GM23338 (cell line): ENCODE data around the gene HJURP. TPM values are rescaled to one million over a fixed set of nuclear protein-coding genes. Genes with fewer than 3 reads are reported as not detected.

Experiments used
- ATAC-seq: fragments of 200-7000 bp; cut with Tn5 transposase; 3 replicates; pipeline ENCODE4 v1.9.1; 2020
- DNase-seq: peaks from one replicate; pipeline ENCODE4 v3.0.0-alpha.2; 2015; ENCODE audit warnings: low spot score
- H2AFZ ChIP-seq: fragments of 200-600 bp; sonication (generic); 2 replicates; pipeline ENCODE4 v1.8.0; 2016; ENCODE audit warnings: antibody characterized with exemption, mild to moderate bottlenecking, moderate library complexity
- H3F3A ChIP-seq: fragments of 200-600 bp; sonication (generic); replicated peaks from 2 replicates; pipeline ENCODE4 v1.8.0; 2017; ENCODE audit warnings: antibody characterized with exemption, mixed run types, low read depth
- H3K27ac ChIP-seq: fragments of 200-600 bp; sonication (generic); 2 replicates; pipeline ENCODE4 v1.6.1; 2016; ENCODE audit warnings: low read depth
- H3K27me3 ChIP-seq: fragments of 200-600 bp; sonication (generic); 2 replicates; pipeline ENCODE4 v1.8.0; 2016; ENCODE audit warnings: mild to moderate bottlenecking, mixed run types, moderate library complexity; ENCODE audit not compliant: insufficient read depth
- H3K36me3 ChIP-seq: fragments of 200-600 bp; sonication (generic); 2 replicates; pipeline ENCODE4 v1.8.0; 2016; ENCODE audit warnings: mild to moderate bottlenecking; ENCODE audit not compliant: insufficient read depth
- H3K4me1 ChIP-seq: fragments of 200-600 bp; sonication (generic); 2 replicates; pipeline ENCODE4 v1.8.0; 2016; ENCODE audit warnings: mild to moderate bottlenecking, moderate library complexity; ENCODE audit not compliant: insufficient read depth
- H3K4me2 ChIP-seq: fragments of 200-600 bp; sonication (generic); 2 replicates; pipeline ENCODE4 v1.7.1; 2017; ENCODE audit warnings: mixed run types
- H3K4me3 ChIP-seq: fragments of 200-600 bp; sonication (generic); 2 replicates; pipeline ENCODE4 v1.6.1; 2016; ENCODE audit warnings: mixed run types
- H3K79me2 ChIP-seq: fragments of 200-600 bp; sonication (generic); replicated peaks from 2 replicates; pipeline ENCODE4 v1.8.0; 2017; ENCODE audit warnings: mild to moderate bottlenecking; ENCODE audit not compliant: insufficient read depth
- H3K9me2 ChIP-seq: fragments of 200-600 bp; sonication (generic); 2 replicates; pipeline ENCODE4 v1.8.0; 2017; ENCODE audit not compliant: insufficient read depth
- H4K20me1 ChIP-seq: fragments of 200-600 bp; sonication (generic); replicated peaks from 2 replicates; pipeline ENCODE4 v1.8.0; 2017; ENCODE audit warnings: mild to moderate bottlenecking; ENCODE audit not compliant: insufficient read depth
- H3K27ac Mint-ChIP-seq: 2 replicates; pipeline ENCODE4 v1.8.0; 2020; ENCODE audit warnings: inconsistent platforms, mild to moderate bottlenecking, moderate library complexity, mixed read lengths
- H3K27me3 Mint-ChIP-seq: 3 replicates; pipeline ENCODE4 v1.8.0; 2022; ENCODE audit warnings: low read depth, mild to moderate bottlenecking, moderate library complexity, mixed read lengths, inconsistent platforms; ENCODE audit not compliant: insufficient read depth, poor library complexity
- H3K36me3 Mint-ChIP-seq: 3 replicates; pipeline ENCODE4 v1.8.0; 2021; ENCODE audit warnings: low read depth, mild to moderate bottlenecking, inconsistent platforms, moderate library complexity, mixed read lengths
- H3K4me1 Mint-ChIP-seq: 3 replicates; pipeline ENCODE4 v1.8.0; 2020; ENCODE audit warnings: mild to moderate bottlenecking, inconsistent platforms, mixed read lengths
- H3K4me3 Mint-ChIP-seq: 3 replicates; pipeline ENCODE4 v1.8.0; 2021; ENCODE audit warnings: moderate library complexity, mild to moderate bottlenecking, inconsistent platforms, mixed read lengths
- H3K9me3 Mint-ChIP-seq: 3 replicates; pipeline ENCODE4 v1.8.0; 2020; ENCODE audit warnings: moderate library complexity, mild to moderate bottlenecking, inconsistent platforms, mixed read lengths
- CREB1 ChIP-seq: fragments of 250-450 bp; sonication (Bioruptor Pico); IDR thresholded peaks from 2 replicates; pipeline ENCODE4 v1.5.0; 2020; ENCODE audit warnings: low read depth, mild to moderate bottlenecking, moderate library complexity
- EZH2 ChIP-seq: fragments of 200-600 bp; sonication (generic); IDR thresholded peaks from one replicate; pipeline ENCODE4 v1.8.0; 2017; ENCODE audit warnings: antibody characterized with exemption, mild to moderate bottlenecking, low read depth; ENCODE audit not compliant: unreplicated experiment
- EZH2phosphoT487 ChIP-seq: fragments of 200-600 bp; sonication (generic); IDR thresholded peaks from one replicate; pipeline ENCODE4 v1.8.1; 2018; ENCODE audit warnings: antibody characterized with exemption; ENCODE audit not compliant: unreplicated experiment
- JUNB ChIP-seq: IDR thresholded peaks from one replicate; pipeline ENCODE4 v1.6.1; 2016; ENCODE audit warnings: antibody characterized with exemption; ENCODE audit not compliant: unreplicated experiment
- NANOG ChIP-seq: IDR thresholded peaks from 2 replicates; pipeline ENCODE4 v1.6.1; 2016; ENCODE audit warnings: antibody characterized with exemption, borderline replicate concordance
- POLR2AphosphoS5 ChIP-seq: IDR thresholded peaks from 2 replicates; pipeline ENCODE4 v1.6.1; 2016; ENCODE audit warnings: antibody characterized with exemption, low read depth
- STAT1 ChIP-seq: IDR thresholded peaks from one replicate; pipeline ENCODE4 v1.6.1; 2016; ENCODE audit warnings: antibody characterized with exemption; ENCODE audit not compliant: unreplicated experiment
- ZNF114 ChIP-seq: fragments of 250-450 bp; sonication (Bioruptor Pico); IDR thresholded peaks from 2 replicates; pipeline ENCODE4 v1.5.0; 2020; ENCODE audit warnings: mild to moderate bottlenecking, moderate library complexity
- ZNF331 ChIP-seq: fragments of 250-450 bp; sonication (Bioruptor Pico); IDR thresholded peaks from 2 replicates; pipeline ENCODE4 v1.5.0; 2020; ENCODE audit warnings: low read depth, mild to moderate bottlenecking, moderate library complexity
- polyA plus RNA-seq: library from polyadenylated mRNA; unstranded; fragments of >200 nt; fragmentation: Nextera tagmentation; extraction: Ambion mirVana; gene quantifications from 2 replicates; pipeline ENCODE4 v1.2.1, GENCODE V29; 2016
- total RNA-seq: library from RNA; depleted of rRNA; stranded (reverse); fragments of >200 nt; shearing (Covaris generic); gene quantifications from 2 replicates; pipeline ENCODE4 v1.2.3, GENCODE V29; 2014
- TF ChIP-seq, protein P1 (sequence below): IDR thresholded peaks from 2 replicates; pipeline ENCODE4 v1.6.1; 2016; ENCODE audit warnings: antibody characterized with exemption
- TF ChIP-seq, protein P2 (sequence below), 2 experiments: fragments of 200-600 bp in 1 of 2; sonication (generic) in 1 of 2; conservative IDR thresholded peaks; 2 replicates each; pipeline versions ENCODE4 v1.5.1 to v1.6.1; 2016 to 2017; ENCODE audit warnings: antibody characterized with exemption in 2 of 2, low read depth in 2 of 2, mild to moderate bottlenecking in 2 of 2, moderate library complexity in 1 of 2

The HJURP gene
- total and polyA plus RNA-seq, 2 experiments from 2014 or later: 42.9 to 49.2 TPM

DNA sequence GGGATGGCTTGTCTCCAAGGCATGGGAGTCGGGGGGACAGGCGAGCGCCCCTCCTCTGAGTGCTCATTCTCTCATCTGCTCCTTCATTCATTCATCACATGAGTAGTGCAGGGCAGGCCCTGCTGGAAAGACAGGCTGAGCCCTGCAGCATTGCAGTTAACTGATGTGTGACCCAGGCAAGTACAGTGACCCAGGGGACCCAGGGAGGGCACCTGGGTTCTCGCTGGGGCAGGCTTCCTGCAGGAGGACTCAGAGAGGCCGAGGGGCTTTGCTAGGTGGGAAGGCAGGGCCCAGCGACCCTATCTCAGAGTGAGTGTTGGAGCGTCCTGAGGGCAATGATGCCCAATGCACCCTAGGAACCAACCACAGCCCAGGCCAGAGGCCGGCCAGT is 30.6 kb downstream of the HJURP start:
- Mint-ChIP-seq H3K27me3 (peaks cover 9% of the 10 kb centered on the region), H3K36me3 (no peaks in the 10 kb centered on the region), H3K4me3 (no peak overlapping the region), H3K4me1 (peaks cover 3% of the 10 kb centered on the region; the same call in 2 of the 3 replicates), H3K27ac (no peak overlapping the region), H3K9me3 (peaks cover 3% of the 10 kb centered on the region; the same call in 1 of the 3 replicates)
- Histone ChIP-seq H3F3A (no peaks in the 10 kb centered on the region), H2AFZ (no peak overlapping the region), H3K27ac (no peak overlapping the region), H4K20me1 (no peaks in the 10 kb centered on the region), H3K4me1 (no peaks in the 10 kb centered on the region), H3K9me2 (no peaks in the 10 kb centered on the region), H3K27me3 (no peaks in the 10 kb centered on the region), H3K36me3 (no peaks in the 10 kb centered on the region), H3K4me2 (no peak overlapping the region), H3K79me2 (no peaks in the 10 kb centered on the region), H3K4me3 (no peak overlapping the region)
- TF ChIP-seq EZH2 (no peak), STAT1 (no peak), EZH2phosphoT487 (no peak), CREB1 (no peak)
- DNase-seq (no peak), ATAC-seq (no peak)

DNA sequence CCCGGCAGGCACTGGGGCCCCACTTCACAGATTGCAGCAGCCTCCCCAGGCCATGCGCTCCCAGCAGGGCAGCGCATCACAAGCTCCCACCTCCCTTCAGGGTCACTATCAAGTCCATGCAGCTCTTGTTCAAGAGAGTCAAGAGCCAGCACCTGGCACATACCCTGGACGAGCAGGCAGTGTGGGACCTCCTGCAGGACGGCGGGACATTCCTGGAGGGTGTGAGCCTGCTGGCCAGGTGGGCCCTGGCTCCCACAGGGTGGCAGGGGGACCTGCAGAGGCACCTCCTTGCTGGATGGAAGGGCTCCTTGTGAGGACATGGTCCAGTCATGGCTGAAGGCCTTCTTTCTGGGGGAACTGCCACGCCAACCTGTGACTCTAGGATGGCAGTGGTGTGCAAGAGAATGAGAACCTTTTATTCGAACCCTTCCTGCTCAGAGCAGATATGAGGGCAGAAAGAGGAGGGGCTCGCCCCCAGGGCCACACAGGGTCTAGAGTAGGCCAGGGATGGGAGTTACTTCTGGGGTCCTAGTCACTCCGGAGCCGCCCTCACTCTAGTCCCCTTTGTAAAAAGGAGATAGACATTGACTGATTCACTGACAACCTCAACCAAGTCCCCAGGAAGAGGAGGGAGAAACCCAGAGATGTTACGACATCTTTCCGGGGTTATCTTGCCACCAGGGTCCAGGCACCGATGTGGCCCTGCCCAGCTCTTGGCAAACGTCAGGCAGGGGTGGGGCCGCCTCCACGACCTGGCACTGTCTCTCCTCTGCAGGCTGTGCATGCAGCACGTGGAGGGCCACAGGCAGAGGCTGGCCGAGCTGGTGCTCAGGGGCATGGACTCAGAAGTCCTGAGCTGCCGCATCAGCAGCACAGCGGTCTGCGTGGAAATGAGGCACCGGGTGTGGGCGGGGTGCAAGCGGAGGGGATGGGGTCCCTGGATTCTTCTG is 31.3 kb downstream of the HJURP start:
- TF ChIP-seq, protein P1, sequence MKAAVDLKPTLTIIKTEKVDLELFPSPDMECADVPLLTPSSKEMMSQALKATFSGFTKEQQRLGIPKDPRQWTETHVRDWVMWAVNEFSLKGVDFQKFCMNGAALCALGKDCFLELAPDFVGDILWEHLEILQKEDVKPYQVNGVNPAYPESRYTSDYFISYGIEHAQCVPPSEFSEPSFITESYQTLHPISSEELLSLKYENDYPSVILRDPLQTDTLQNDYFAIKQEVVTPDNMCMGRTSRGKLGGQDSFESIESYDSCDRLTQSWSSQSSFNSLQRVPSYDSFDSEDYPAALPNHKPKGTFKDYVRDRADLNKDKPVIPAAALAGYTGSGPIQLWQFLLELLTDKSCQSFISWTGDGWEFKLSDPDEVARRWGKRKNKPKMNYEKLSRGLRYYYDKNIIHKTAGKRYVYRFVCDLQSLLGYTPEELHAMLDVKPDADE: no peak
- no peak for TF ChIP-seq CREB1
- no peak for TF ChIP-seq EZH2

DNA sequence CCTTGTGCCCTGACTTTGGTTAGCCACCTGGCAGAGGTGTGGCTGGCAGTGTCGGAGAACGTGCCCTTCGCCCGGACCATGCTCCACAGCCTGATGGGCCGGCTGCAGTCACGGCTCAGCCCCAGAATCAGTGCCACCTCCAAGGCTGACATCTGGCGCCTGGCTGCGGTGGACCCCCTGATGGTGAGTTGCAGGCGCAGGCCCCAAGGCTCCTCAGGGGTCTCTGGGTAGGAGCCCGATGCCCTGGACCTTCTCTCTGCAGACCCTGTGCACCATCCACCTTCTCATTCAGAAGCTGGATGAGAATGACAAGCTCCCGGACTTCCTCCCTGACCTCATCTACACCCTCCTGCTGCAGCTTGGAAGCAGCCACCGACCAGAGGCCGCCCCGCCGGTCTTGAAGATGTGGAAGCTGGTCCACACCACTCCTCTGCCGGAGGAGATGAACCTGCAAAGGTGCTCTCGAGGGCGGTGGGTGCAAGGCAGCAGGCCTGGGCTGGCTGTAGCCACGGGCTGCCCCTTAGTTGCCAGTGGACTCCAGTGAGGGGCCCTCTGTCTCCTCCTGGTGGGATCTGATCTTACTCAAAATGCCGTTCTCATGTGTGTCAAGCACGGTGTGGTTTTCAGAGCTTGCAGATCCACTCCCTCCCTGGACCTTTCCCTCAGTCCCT is 32.1 kb downstream of the HJURP start:
- DNase-seq (no peak), ATAC-seq (no peak)
- H3K27me3 ChIP-seq: no peaks in the 10 kb centered on the region
- Mint-ChIP-seq H3K27ac (no peak overlapping the region), H3K27me3 (peaks cover 13% of the 10 kb centered on the region), H3K9me3 (peaks cover 3% of the 10 kb centered on the region; the same call in 1 of the 3 replicates), H3K4me3 (no peak overlapping the region), H3K36me3 (no peaks in the 10 kb centered on the region), H3K4me1 (peaks cover 3% of the 10 kb centered on the region; the same call in 2 of the 3 replicates)
- no peaks in the 10 kb centered on the region for H4K20me1 ChIP-seq
- no peak overlapping the region for H3K4me2 ChIP-seq
- no peaks in the 10 kb centered on the region for H3K9me2 ChIP-seq
- no peaks in the 10 kb centered on the region for H3K79me2 ChIP-seq
- H3K4me1 ChIP-seq: no peaks in the 10 kb centered on the region
- no peaks in the 10 kb centered on the region for H3K36me3 ChIP-seq
- H3K27ac ChIP-seq: no peak overlapping the region
- H3K4me3 ChIP-seq: no peak overlapping the region
- no peaks in the 10 kb centered on the region for H3F3A ChIP-seq
- H2AFZ ChIP-seq: no peak overlapping the region
- TF ChIP-seq JUNB (no peak), EZH2 (no peak), CREB1 (no peak), NANOG (no peak), ZNF331 (CRISPR knock-in tag) (no peak), POLR2AphosphoS5 (no peak), ZNF114 (no peak)
- TF ChIP-seq, protein P1: no peak
- TF ChIP-seq, protein P2, sequence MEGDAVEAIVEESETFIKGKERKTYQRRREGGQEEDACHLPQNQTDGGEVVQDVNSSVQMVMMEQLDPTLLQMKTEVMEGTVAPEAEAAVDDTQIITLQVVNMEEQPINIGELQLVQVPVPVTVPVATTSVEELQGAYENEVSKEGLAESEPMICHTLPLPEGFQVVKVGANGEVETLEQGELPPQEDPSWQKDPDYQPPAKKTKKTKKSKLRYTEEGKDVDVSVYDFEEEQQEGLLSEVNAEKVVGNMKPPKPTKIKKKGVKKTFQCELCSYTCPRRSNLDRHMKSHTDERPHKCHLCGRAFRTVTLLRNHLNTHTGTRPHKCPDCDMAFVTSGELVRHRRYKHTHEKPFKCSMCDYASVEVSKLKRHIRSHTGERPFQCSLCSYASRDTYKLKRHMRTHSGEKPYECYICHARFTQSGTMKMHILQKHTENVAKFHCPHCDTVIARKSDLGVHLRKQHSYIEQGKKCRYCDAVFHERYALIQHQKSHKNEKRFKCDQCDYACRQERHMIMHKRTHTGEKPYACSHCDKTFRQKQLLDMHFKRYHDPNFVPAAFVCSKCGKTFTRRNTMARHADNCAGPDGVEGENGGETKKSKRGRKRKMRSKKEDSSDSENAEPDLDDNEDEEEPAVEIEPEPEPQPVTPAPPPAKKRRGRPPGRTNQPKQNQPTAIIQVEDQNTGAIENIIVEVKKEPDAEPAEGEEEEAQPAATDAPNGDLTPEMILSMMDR (conservative IDR thresholded peaks at IDR 0.05; ENCODE audit: low read depth in 2 of 2): no peak

More for the DNA sequence above, 31.3 kb downstream of the HJURP start:
- H3K27ac Mint-ChIP-seq: no peak overlapping the region
- H3K9me3 Mint-ChIP-seq: peaks cover 3% of the 10 kb centered on the region; the same call in 1 of the 3 replicates
- Histone ChIP-seq H3K4me3 (no peak overlapping the region), H3K27ac (no peak overlapping the region), H3K36me3 (no peaks in the 10 kb centered on the region), H3F3A (no peaks in the 10 kb centered on the region), H2AFZ (no peak overlapping the region), H3K4me2 (no peak overlapping the region), H3K9me2 (no peaks in the 10 kb centered on the region), H4K20me1 (no peaks in the 10 kb centered on the region), H3K79me2 (no peaks in the 10 kb centered on the region), H3K27me3 (no peaks in the 10 kb centered on the region), H3K4me1 (no peaks in the 10 kb centered on the region)
- peaks cover 3% of the 10 kb centered on the region; the same call in 2 of the 3 replicates for H3K4me1 Mint-ChIP-seq
- ATAC-seq: no peak
- peaks cover 12% of the 10 kb centered on the region for H3K27me3 Mint-ChIP-seq
- H3K36me3 Mint-ChIP-seq: no peaks in the 10 kb centered on the region
- H3K4me3 Mint-ChIP-seq: no peak overlapping the region
- no peak for DNase-seq
